GM19193 (cell line): ENCODE measurements around the gene P3H2.

ENCODE experiments used
- POLR2A ChIP-seq: IDR thresholded peaks from 4 replicates; pipeline ENCODE4 v1.6.1; 2011; ENCODE audit not compliant: insufficient read depth, insufficient read length; ENCODE audit errors: extremely low read depth

P3H2 gene

GRCh38 chr3:190048932-190049441 is 71.7 kb downstream of the P3H2 start:
- no peak for TF ChIP-seq POLR2A

DNA sequence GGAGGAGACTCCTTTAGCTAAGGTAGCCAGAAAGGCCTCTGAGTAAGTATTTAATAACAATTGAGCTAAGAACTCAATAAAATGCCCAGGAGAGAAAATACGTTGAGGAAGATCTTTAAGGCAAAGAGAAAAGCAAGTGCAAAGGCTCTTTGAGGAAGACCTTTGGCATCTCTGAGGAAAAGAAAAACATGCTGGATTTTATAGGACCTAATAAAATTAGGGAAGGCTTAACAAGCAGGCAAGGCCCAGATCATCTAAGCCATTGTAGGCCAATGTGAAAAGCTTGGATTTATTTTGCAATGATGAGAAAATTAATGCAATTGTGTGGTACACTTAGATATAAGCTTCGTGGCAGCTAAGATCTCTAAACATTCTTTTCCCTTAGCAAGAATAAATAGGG is 75.7 kb downstream of the P3H2 start:
- no peak for TF ChIP-seq POLR2A

- no peak for TF ChIP-seq POLR2A
These were observed 76.6 kb downstream of the P3H2 start for GRCh38 chr3:190044142-190044541.

DNA sequence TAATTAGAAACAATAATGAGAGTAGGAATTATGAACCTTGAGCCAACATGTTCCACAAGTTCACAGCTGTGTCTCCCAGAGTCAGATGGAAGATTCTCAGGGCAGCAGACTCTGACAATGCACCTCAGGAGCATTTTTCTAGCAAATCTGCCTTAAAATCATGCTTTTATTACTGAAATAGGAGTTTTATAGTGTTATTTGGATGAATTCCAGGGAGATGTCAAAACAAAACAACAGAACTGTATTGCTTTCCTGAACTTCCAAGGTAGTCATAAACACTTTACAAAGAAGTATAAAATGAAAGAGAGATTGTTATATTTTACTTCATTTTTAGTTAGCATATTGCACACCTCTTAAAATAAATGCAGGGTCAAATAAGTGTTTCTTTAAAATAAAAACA is 77.0 kb downstream of the P3H2 start:
- TF ChIP-seq POLR2A = no peak

DNA sequence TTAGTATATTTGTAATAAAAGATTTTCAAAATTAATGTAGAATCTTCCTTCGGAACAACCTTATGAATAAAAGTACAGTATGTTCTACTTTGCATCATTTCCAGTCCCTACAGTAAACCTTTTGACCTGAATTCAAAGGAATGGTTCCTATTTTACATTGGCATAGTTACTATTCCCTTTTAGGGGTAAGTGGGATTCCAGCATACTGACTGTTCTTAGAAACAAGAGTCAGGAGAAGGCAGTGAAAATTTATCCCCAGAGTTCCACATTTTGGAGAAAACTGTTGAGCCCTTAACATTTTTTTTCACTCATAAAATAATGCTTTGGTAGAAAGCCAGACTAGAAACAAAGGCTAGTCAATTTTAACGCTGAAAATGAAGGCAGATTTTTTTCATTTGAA is 78.1 kb downstream of the P3H2 start:
- TF ChIP-seq POLR2A = no peak

DNA sequence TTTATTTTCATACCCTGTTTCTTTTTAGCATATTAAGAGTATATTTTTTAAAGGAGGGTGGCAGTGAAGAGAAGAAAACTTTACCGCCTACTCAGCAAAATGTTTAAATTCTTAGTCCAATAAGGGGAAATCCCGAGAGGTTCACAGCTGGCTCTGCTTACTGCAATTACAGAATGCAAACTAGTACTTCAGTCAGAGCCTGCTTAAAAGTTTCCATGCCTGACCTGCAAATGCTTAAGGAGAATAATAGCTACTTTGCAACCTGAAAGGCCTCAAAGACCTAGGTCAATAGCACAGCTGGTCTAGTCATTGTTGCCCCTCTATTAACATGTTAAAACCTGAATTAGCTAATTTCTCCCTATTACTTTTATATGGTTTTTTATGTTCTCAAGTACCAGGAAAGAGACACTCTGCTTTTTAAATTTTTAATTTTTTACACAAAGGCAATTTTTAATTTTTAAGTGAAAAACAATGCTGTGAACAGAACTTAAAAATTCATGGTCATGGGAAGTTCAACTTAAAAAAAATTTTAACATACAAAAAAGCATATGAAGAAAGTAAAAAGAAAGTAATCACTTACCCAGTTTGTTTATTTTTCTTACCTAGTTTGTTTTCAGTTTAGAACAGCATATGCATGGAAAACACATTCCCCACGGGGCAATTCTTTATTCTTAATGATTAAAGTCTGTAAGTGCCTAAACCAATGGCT is 79.2 kb downstream of the P3H2 start:
- no peak for TF ChIP-seq POLR2A

GRCh38 chr3:190040145-190040544 is 80.6 kb downstream of the P3H2 start:
- no peak for TF ChIP-seq POLR2A

DNA sequence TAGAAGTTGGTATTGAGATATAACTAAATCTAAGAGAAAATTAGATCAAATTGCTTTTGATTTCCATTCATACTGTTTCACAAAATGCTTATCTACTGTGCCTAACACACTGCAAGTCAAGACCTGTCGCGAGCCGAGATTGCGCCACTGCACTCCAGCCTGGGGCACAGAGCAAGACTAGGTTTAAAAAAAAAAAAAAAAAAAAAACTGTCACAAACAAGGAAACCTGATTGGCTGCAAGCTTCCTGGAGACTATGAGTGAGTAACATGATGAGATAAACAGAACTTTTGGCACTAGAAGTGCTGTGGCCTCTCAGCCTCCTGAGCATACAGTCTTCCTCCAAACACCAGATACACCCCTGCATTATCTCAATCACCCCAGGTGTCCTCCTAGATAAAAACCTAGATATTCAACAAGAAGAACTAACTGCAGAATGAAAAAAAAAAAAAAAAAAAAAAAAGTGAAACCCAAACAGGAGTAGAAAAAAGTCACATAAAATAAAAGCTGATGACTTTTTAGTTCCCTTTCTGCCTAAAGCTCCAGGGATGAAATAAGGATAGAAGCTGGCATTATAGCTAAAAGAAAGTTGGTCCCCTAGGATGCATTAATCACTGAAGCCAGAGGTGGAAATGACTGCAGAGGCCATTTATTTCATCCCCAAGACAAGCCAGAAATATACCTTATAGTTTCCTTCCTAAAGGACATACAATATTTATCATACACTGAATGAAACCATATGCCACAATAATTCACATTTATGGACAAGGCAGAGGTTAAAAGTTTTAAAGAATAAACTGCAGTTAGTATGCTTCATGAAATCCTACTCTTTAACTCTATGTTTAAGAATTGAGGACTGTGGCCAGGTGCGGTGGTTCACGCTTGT is 82.4 kb downstream of the P3H2 start:
- TF ChIP-seq POLR2A = no peak

- no peak for TF ChIP-seq POLR2A
These were observed 84.1 kb downstream of the P3H2 start for GRCh38 chr3:190036631-190037030.

- TF ChIP-seq POLR2A = no peak
These were observed 86.3 kb downstream of the P3H2 start for GRCh38 chr3:190034446-190034845.

- no peak for TF ChIP-seq POLR2A
These were observed 87.8 kb downstream of the P3H2 start for GRCh38 chr3:190032923-190033322.

- TF ChIP-seq POLR2A = no peak
These were observed 88.6 kb downstream of the P3H2 start for GRCh38 chr3:190031887-190032752.

- TF ChIP-seq POLR2A = no peak
These were observed 93.6 kb downstream of the P3H2 start for GRCh38 chr3:190027116-190027515.

DNA sequence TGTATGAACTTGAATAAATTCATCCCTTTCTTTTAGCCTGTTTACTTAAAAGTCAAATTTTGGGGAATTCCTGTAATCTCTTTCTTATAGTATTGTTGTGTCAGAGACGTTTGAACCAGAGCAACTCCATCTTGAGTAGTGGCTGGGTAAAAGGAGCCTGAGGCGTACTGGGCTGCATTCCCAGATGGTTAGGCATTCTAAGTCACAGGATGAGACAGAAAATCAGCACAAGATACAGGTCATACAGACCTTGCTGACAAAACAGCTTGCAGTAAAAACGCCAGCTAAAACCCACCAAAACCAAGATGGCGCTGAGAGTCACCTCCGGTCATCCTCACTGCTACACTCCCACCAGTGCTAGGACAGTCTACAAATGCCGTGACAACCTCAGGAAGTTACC is 94.5 kb downstream of the P3H2 start:
- TF ChIP-seq POLR2A = no peak

DNA sequence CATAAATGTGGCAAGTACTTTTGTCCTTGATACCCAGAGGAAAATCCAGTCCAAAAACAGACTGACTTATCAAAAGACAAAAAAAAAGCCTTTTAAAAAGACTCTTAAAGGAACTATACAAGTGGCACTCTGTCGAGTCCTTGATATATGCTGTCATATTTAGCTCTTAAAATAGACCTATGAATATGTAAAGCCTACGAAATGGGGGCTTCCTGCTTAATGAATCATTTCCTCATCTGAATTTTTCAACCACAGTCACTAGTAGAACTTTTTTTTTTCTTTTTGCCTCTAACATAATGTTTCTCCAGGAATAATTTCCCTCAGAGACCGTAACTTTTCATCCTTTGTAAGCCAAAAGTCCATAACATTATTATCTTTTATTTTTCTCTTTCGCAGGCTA is 95.8 kb downstream of the P3H2 start:
- TF ChIP-seq POLR2A = no peak
